H9 (cell line): Measurements from ENCODE around the gene ITPRID2. TPM values are rescaled to one million over a fixed set of nuclear protein-coding genes. Genes with fewer than 3 reads are reported as not detected.

Source experiments
- DNase-seq: peaks from one replicate; pipeline ENCODE4 v3.0.0-alpha.2; 2017
- H2AFZ ChIP-seq: one replicate; pipeline ENCODE4 v1.6.1; 2013; ENCODE audit warnings: mild to moderate bottlenecking, low read length, control low read depth, moderate library complexity
- H2AK5ac ChIP-seq: 2 replicates; pipeline ENCODE4 v1.6.1; 2013; ENCODE audit warnings: low read length, control low read depth, mixed read lengths; ENCODE audit not compliant: insufficient read length
- H2BK120ac ChIP-seq: one replicate; pipeline ENCODE4 v1.6.1; 2013; ENCODE audit warnings: low read depth, mild to moderate bottlenecking, low read length, control low read depth, inconsistent platforms; ENCODE audit not compliant: poor library complexity, severe bottlenecking
- H2BK12ac ChIP-seq: 2 replicates; pipeline ENCODE4 v1.6.1; 2013; ENCODE audit warnings: low read length, control low read depth, mixed read lengths, low read depth; ENCODE audit not compliant: insufficient read length
- H2BK15ac ChIP-seq: 2 replicates; pipeline ENCODE4 v1.6.1; 2013; ENCODE audit warnings: low read depth, low read length, control low read depth
- H2BK20ac ChIP-seq: one replicate; pipeline ENCODE4 v1.6.1; 2013; ENCODE audit warnings: low read depth, mild to moderate bottlenecking, low read length, control low read depth, inconsistent platforms; ENCODE audit not compliant: poor library complexity, severe bottlenecking
- H2BK5ac ChIP-seq: 2 replicates; pipeline ENCODE4 v1.6.1; 2013; ENCODE audit warnings: low read length, control low read depth, mixed read lengths; ENCODE audit not compliant: insufficient read length
- H3K14ac ChIP-seq: 2 replicates; pipeline ENCODE4 v1.6.1; 2013; ENCODE audit warnings: low read length, control low read depth; ENCODE audit not compliant: insufficient read depth
- H3K18ac ChIP-seq: 2 replicates; pipeline ENCODE4 v1.6.1; 2013; ENCODE audit warnings: low read depth, mild to moderate bottlenecking, mixed read lengths, low read length, control low read depth; ENCODE audit not compliant: insufficient read length
- H3K23ac ChIP-seq: 2 replicates; pipeline ENCODE4 v1.6.1; 2013; ENCODE audit warnings: low read length, control low read depth, mixed read lengths, low read depth; ENCODE audit not compliant: insufficient read length
- H3K23me2 ChIP-seq: 2 replicates; pipeline ENCODE4 v1.6.1; 2013; ENCODE audit warnings: low read depth, mild to moderate bottlenecking, mixed read lengths, low read length, control low read depth; ENCODE audit not compliant: insufficient read length, poor library complexity, severe bottlenecking
- H3K27ac ChIP-seq: 2 replicates; pipeline ENCODE4 v1.5.1; 2013; ENCODE audit warnings: low read length, control low read depth, mixed read lengths, low read depth; ENCODE audit not compliant: insufficient read length
- H3K27me3 ChIP-seq: 2 replicates; pipeline ENCODE4 v1.6.1; 2013; ENCODE audit warnings: low read length, control low read depth, inconsistent platforms; ENCODE audit not compliant: insufficient read depth
- H3K4ac ChIP-seq: 2 replicates; pipeline ENCODE4 v1.6.1; 2013; ENCODE audit warnings: low read depth, mild to moderate bottlenecking, control low read depth, inconsistent platforms, low read length, moderate library complexity
- H3K4me1 ChIP-seq: 2 replicates; pipeline ENCODE4 v1.6.1; 2013; ENCODE audit warnings: low read length, control low read depth, inconsistent platforms; ENCODE audit not compliant: insufficient read depth
- H3K4me2 ChIP-seq: 2 replicates; pipeline ENCODE4 v1.6.1; 2013; ENCODE audit warnings: low read length, control low read depth, mixed read lengths; ENCODE audit not compliant: insufficient read length, insufficient read depth
- H3K56ac ChIP-seq: 2 replicates; pipeline ENCODE4 v1.6.1; 2013; ENCODE audit warnings: low read depth, mild to moderate bottlenecking, mixed read lengths, low read length, control low read depth; ENCODE audit not compliant: insufficient read length
- H3K79me1 ChIP-seq: 2 replicates; pipeline ENCODE4 v1.6.1; 2013; ENCODE audit warnings: low read depth, mild to moderate bottlenecking, moderate library complexity, low read length, control low read depth, inconsistent platforms; ENCODE audit not compliant: insufficient read depth, poor library complexity, severe bottlenecking
- H3K79me2 ChIP-seq: 2 replicates; pipeline ENCODE4 v1.6.1; 2013; ENCODE audit warnings: low read length, control low read depth, inconsistent platforms; ENCODE audit not compliant: insufficient read depth
- H3K9ac ChIP-seq: 2 replicates; pipeline ENCODE4 v1.6.1; 2013; ENCODE audit warnings: low read length, control low read depth, mixed read lengths; ENCODE audit not compliant: insufficient read length; ENCODE audit errors: extremely low read depth
- H3K9me3 ChIP-seq: one replicate; pipeline ENCODE4 v1.6.1; 2013; ENCODE audit warnings: low read depth, low read length, inconsistent platforms; ENCODE audit not compliant: control insufficient read depth
- H3T11ph ChIP-seq: one replicate; pipeline ENCODE4 v1.6.1; 2013; ENCODE audit warnings: mild to moderate bottlenecking, low read length, control low read depth, inconsistent platforms
- H4K20me1 ChIP-seq: one replicate; pipeline ENCODE4 v1.6.1; 2013; ENCODE audit not compliant: control insufficient read depth, insufficient read length, insufficient read depth
- H4K5ac ChIP-seq: 2 replicates; pipeline ENCODE4 v1.6.1; 2013; ENCODE audit warnings: low read depth, mild to moderate bottlenecking, mixed read lengths, low read length, control low read depth; ENCODE audit not compliant: insufficient read length
- H4K8ac ChIP-seq: replicated peaks from 2 replicates; pipeline ENCODE4 v1.6.1; 2013; ENCODE audit warnings: low read length, control low read depth, mixed read lengths, low read depth; ENCODE audit not compliant: insufficient read length
- H4K91ac ChIP-seq: 2 replicates; pipeline ENCODE4 v1.6.1; 2013; ENCODE audit warnings: low read depth, mild to moderate bottlenecking, moderate library complexity, mixed read lengths, low read length, control low read depth; ENCODE audit not compliant: insufficient read length
- H3K27ac Mint-ChIP-seq, 3 experiments: 2 replicates in 2 of 3; 3 replicates in 1 of 3; pipeline ENCODE4 v1.8.0; 2020 to 2021; ENCODE audit warnings: mixed read lengths in 3 of 3, mild to moderate bottlenecking in 1 of 3, moderate library complexity in 1 of 3
- H3K27me3 Mint-ChIP-seq: 2 replicates; pipeline ENCODE4 v1.8.0; 2021; ENCODE audit warnings: low read depth, mild to moderate bottlenecking, moderate library complexity, mixed read lengths
- H3K36me3 Mint-ChIP-seq, 3 experiments: 2 replicates in 2 of 3; 3 replicates in 1 of 3; pipeline ENCODE4 v1.8.0; 2020 to 2021; ENCODE audit warnings: low read depth in 3 of 3, mixed read lengths in 3 of 3; ENCODE audit not compliant: insufficient read depth in 1 of 3
- H3K4me1 Mint-ChIP-seq, 2 experiments: 2 replicates each; pipeline ENCODE4 v1.8.0; 2020; ENCODE audit warnings: mixed read lengths in 2 of 2
- H3K4me3 Mint-ChIP-seq, 2 experiments: 2 replicates in 1 of 2; 3 replicates in 1 of 2; pipeline ENCODE4 v1.8.0; 2020 to 2021; ENCODE audit warnings: mild to moderate bottlenecking in 2 of 2, mixed read lengths in 2 of 2, moderate library complexity in 1 of 2
- H3K9me3 Mint-ChIP-seq, 2 experiments: 2 replicates in 1 of 2; 3 replicates in 1 of 2; pipeline ENCODE4 v1.8.0; 2020; ENCODE audit warnings: mild to moderate bottlenecking in 2 of 2, mixed read lengths in 2 of 2, moderate library complexity in 1 of 2
- CTCF ChIP-seq: fragments of 200-600 bp; sonication (generic); conservative IDR thresholded peaks from 3 replicates; pipeline ENCODE4 v1.8.0; 2021; ENCODE audit warnings: antibody characterized with exemption, mild to moderate bottlenecking
- WGBS: extraction: QIAGEN DNeasy Blood & Tissue Kit; methylation state at CpG from one replicate; pipeline ENCODE4 v1.1.7; 2013; ENCODE audit warnings: missing lambda C conversion rate, low lambda C conversion rate, mixed read lengths; ENCODE audit not compliant: insufficient read length; ENCODE audit errors: extremely low coverage; 5-methylcytosine and 5-hydroxymethylcytosine counted together
- total RNA-seq: library from RNA; stranded (reverse); gene quantifications from 2 replicates; pipeline ENCODE4 v1.2.1, GENCODE V29; 2021

ITPRID2 gene
- total RNA-seq, 1 experiment from 2014 or later, result 12.0 TPM

- Histone ChIP-seq H3K18ac (no peak overlapping the region), H3K56ac (no peak overlapping the region), H3K9ac (no peak overlapping the region), H4K5ac (no peak overlapping the region), H2BK120ac (no peak overlapping the region), H3K4ac (no peak overlapping the region), H2BK20ac (no peak overlapping the region), H3K14ac (no peak overlapping the region), H3K27me3 (no peaks in the 10 kb centered on the region), H2AFZ (no peak overlapping the region), H3T11ph (no peak overlapping the region), H2BK5ac (no peak overlapping the region), H4K91ac (no peak overlapping the region), H4K8ac (no peak overlapping the region), H4K20me1 (no peaks in the 10 kb centered on the region), H3K4me2 (no peak overlapping the region), H3K79me1 (no peaks in the 10 kb centered on the region), H2BK12ac (no peak overlapping the region), H2AK5ac (no peak overlapping the region), H3K79me2 (no peaks in the 10 kb centered on the region), H3K4me1 (no peaks in the 10 kb centered on the region), H3K27ac (no peak overlapping the region), H3K23me2 (no peaks in the 10 kb centered on the region), H3K9me3 (no peaks in the 10 kb centered on the region), H2BK15ac (no peak overlapping the region), H3K23ac (no peak overlapping the region)
- no peak overlapping the region for H3K4me3 Mint-ChIP-seq
- H3K4me1 Mint-ChIP-seq, result no peaks in the 10 kb centered on the region
- H3K36me3 Mint-ChIP-seq, result no peaks in the 10 kb centered on the region; a peak in 1 of 7 replicates
- no peaks in the 10 kb centered on the region for H3K9me3 Mint-ChIP-seq
- no peaks in the 10 kb centered on the region for H3K27me3 Mint-ChIP-seq
- H3K27ac Mint-ChIP-seq, result no peak overlapping the region; a peak in 1 of 7 replicates
- WGBS, result no CpG with 5 or more reads among the region's 5 CpGs
- no peak for TF ChIP-seq CTCF
- DNase-seq, result no peak
Observed at GRCh38 chr2:181934694-181935093, 43.2 kb downstream of the ITPRID2 start.
